Adrenal gland (tissue), 5 donors: ENCODE measurements around the gene PTPN14.

ENCODE experiments used
- POLR2A ChIP-seq, 2 donors: fragments of 450-650 bp; IDR thresholded peaks; one replicate each; pipeline ENCODE4 v1.6.1; 2017; ENCODE audit warnings: antibody characterized with exemption in 2 of 2, mild to moderate bottlenecking in 2 of 2, moderate library complexity in 1 of 2
- TF ChIP-seq, protein P1 (sequence below), 6 experiments: fragments of 450-650 bp in 4 of 6; fragments of 200-600 bp in 2 of 6; sonication (generic) in 1 of 6; IDR thresholded peaks; 1 replicate in 5 of 6; 2 replicates in 1 of 6; pipeline versions ENCODE4 v1.5.1 to v1.8.0; 2016 to 2021; ENCODE audit warnings: antibody characterized with exemption in 6 of 6, mild to moderate bottlenecking in 2 of 6, moderate library complexity in 1 of 6
- donor health status: DM: no; HTN: no; CAD: no.

DNA sequence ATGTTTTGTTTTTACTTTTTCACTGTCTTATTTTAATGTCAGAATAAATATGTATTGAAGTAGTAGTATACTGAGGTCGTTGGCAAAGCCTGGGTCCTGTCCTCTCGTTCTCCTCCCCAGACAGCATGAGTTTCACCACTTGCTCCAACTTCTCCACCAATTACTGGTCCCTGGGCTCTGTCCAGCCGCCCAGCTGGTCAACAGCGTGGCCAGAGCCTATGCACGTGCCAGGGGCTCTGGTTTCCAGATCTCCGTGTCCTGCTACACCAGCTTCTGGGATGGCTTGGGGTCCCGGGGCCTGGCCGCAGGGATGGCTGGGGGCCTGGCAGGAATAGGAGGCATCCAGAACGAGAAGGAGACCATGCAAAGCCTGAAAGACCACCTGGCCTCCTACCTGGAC, 19.3 kb downstream of the PTPN14 start:
- TF ChIP-seq, protein P1, sequence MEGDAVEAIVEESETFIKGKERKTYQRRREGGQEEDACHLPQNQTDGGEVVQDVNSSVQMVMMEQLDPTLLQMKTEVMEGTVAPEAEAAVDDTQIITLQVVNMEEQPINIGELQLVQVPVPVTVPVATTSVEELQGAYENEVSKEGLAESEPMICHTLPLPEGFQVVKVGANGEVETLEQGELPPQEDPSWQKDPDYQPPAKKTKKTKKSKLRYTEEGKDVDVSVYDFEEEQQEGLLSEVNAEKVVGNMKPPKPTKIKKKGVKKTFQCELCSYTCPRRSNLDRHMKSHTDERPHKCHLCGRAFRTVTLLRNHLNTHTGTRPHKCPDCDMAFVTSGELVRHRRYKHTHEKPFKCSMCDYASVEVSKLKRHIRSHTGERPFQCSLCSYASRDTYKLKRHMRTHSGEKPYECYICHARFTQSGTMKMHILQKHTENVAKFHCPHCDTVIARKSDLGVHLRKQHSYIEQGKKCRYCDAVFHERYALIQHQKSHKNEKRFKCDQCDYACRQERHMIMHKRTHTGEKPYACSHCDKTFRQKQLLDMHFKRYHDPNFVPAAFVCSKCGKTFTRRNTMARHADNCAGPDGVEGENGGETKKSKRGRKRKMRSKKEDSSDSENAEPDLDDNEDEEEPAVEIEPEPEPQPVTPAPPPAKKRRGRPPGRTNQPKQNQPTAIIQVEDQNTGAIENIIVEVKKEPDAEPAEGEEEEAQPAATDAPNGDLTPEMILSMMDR (IDR thresholded peaks at IDR 0.05) = no peak
- TF ChIP-seq POLR2A (IDR thresholded peaks at IDR 0.05) = no peak
